ENCODE results near the gene SOX1. TPM values are rescaled to one million over a fixed set of nuclear protein-coding genes. Genes with fewer than 3 reads are reported as not detected.

SOX1 gene
- total and polyA plus RNA-seq, 2 experiments from 2014 or later, result 0.11 TPM; not detected in 1

DNA sequence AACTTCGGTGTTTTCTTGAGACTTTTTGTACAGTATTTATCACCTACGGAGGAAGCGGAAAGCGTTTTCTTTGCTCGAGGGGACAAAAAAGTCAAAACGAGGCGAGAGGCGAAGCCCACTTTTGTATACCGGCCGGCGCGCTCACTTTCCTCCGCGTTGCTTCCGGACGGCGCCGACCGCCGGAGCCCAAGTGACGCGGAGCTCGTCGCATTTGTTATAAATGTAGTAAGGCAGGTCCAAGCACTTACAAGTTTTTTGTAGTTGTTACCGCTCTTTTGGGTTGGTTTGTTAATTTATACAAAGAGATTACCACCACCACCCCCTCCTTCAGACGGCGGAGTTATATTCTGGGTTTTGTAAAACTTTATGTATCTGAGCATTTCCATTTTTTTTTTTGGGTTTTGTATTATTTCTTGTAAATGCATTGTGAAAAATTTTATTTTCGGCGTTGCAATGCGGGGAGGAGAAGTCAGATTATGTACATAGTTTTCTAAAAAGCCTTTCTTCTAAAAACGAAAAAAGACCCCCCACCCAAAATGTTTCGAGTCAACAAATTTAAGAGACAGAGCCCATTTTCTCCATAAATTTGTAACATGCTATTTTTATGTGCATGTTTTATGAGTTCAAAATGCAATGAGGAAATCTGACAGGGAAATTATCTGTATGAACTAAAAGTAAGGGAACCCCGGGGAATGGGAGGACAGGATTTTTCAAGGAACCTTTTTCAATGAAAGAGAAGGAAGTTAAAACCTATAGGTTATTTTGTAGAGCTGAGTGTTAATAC, 2.3 kb downstream of the SOX1 start:
- Histone ChIP-seq H3K36me3 (replicated peaks; ENCODE audit: insufficient read depth, low read depth) (no peaks in the 10 kb centered on the region), H3K79me2 (no peaks in the 10 kb centered on the region), H3K4me3 (no peak overlapping the region), H4K20me1 (ENCODE audit: insufficient read depth, poor library complexity, severe bottlenecking) (no peaks in the 10 kb centered on the region), H3K4me2 (no peak overlapping the region), H3K27ac (no peak overlapping the region), H3K9me2 (replicated peaks; ENCODE audit: insufficient read depth) (no peaks in the 10 kb centered on the region), H3K4me1 (ENCODE audit: insufficient read depth) (peaks cover 5% of the 10 kb centered on the region), H2AFZ (no peak overlapping the region), H3K27me3 (peaks cover 88% of the 10 kb centered on the region), H3K9me3 (ENCODE audit: low read depth) (no peaks in the 10 kb centered on the region)
- TF ChIP-seq, protein P1, sequence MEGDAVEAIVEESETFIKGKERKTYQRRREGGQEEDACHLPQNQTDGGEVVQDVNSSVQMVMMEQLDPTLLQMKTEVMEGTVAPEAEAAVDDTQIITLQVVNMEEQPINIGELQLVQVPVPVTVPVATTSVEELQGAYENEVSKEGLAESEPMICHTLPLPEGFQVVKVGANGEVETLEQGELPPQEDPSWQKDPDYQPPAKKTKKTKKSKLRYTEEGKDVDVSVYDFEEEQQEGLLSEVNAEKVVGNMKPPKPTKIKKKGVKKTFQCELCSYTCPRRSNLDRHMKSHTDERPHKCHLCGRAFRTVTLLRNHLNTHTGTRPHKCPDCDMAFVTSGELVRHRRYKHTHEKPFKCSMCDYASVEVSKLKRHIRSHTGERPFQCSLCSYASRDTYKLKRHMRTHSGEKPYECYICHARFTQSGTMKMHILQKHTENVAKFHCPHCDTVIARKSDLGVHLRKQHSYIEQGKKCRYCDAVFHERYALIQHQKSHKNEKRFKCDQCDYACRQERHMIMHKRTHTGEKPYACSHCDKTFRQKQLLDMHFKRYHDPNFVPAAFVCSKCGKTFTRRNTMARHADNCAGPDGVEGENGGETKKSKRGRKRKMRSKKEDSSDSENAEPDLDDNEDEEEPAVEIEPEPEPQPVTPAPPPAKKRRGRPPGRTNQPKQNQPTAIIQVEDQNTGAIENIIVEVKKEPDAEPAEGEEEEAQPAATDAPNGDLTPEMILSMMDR (IDR thresholded peaks at IDR 0.05; ENCODE audit: poor library complexity), result no peak
- TF ChIP-seq EZH2 (IDR thresholded peaks at IDR 0.05; ENCODE audit: borderline replicate concordance) (peak; percentile 100), EZH2phosphoT487 (IDR thresholded peaks at IDR 0.05; ENCODE audit: low read depth, severe bottlenecking, unreplicated experiment) (peak; percentile 97)
- DNase-seq (ENCODE audit: low spot score), result no peak
- WGBS (ENCODE audit: low lambda C conversion rate, missing lambda C conversion rate), result 4% methylated on average over 33 of the region's 33 CpGs

- no peak overlapping the region for H2AFZ ChIP-seq
- H3K79me2 ChIP-seq, result no peaks in the 10 kb centered on the region
- H4K20me1 ChIP-seq (ENCODE audit: insufficient read depth, poor library complexity, severe bottlenecking), result no peaks in the 10 kb centered on the region
- H3K27ac ChIP-seq, result no peak overlapping the region
- H3K9me2 ChIP-seq (replicated peaks; ENCODE audit: insufficient read depth), result no peaks in the 10 kb centered on the region
- peaks cover 88% of the 10 kb centered on the region for H3K27me3 ChIP-seq
- H3K9me3 ChIP-seq (ENCODE audit: low read depth), result no peaks in the 10 kb centered on the region
- no peaks in the 10 kb centered on the region for H3K36me3 ChIP-seq (replicated peaks; ENCODE audit: insufficient read depth, low read depth)
- 7% methylated on average over 17 of the region's 17 CpGs for WGBS (ENCODE audit: low lambda C conversion rate, missing lambda C conversion rate)
- no peak overlapping the region for H3K4me2 ChIP-seq
- H3K4me3 ChIP-seq, result no peak overlapping the region
- DNase-seq (ENCODE audit: low spot score), result no peak
- TF ChIP-seq EZH2phosphoT487 (IDR thresholded peaks at IDR 0.05; ENCODE audit: low read depth, severe bottlenecking, unreplicated experiment), result peak; percentile 68
- peak; percentile 14 for TF ChIP-seq EZH2 (IDR thresholded peaks at IDR 0.05; ENCODE audit: borderline replicate concordance)
- TF ChIP-seq, protein P1 (IDR thresholded peaks at IDR 0.05; ENCODE audit: poor library complexity), result no peak
- peaks cover 5% of the 10 kb centered on the region for H3K4me1 ChIP-seq (ENCODE audit: insufficient read depth)
These were observed 2.9 kb downstream of the SOX1 start for GRCh38 chr13:112069845-112070251.

- Histone ChIP-seq H3K36me3 (replicated peaks; ENCODE audit: insufficient read depth, low read depth) (no peaks in the 10 kb centered on the region), H2AFZ (no peak overlapping the region), H3K27ac (no peak overlapping the region), H3K4me1 (ENCODE audit: insufficient read depth) (peaks cover 5% of the 10 kb centered on the region), H3K27me3 (peaks cover 88% of the 10 kb centered on the region), H4K20me1 (ENCODE audit: insufficient read depth, poor library complexity, severe bottlenecking) (no peaks in the 10 kb centered on the region), H3K9me3 (ENCODE audit: low read depth) (no peaks in the 10 kb centered on the region), H3K9me2 (replicated peaks; ENCODE audit: insufficient read depth) (no peaks in the 10 kb centered on the region), H3K4me2 (no peak overlapping the region), H3K4me3 (no peak overlapping the region), H3K79me2 (no peaks in the 10 kb centered on the region)
- no peak for DNase-seq (ENCODE audit: low spot score)
- 11% methylated on average over 13 of the region's 13 CpGs for WGBS (ENCODE audit: low lambda C conversion rate, missing lambda C conversion rate)
- no peak for TF ChIP-seq EZH2 (IDR thresholded peaks at IDR 0.05; ENCODE audit: borderline replicate concordance)
- no peak for TF ChIP-seq EZH2phosphoT487 (IDR thresholded peaks at IDR 0.05; ENCODE audit: low read depth, severe bottlenecking, unreplicated experiment)
- TF ChIP-seq, protein P1 (IDR thresholded peaks at IDR 0.05; ENCODE audit: poor library complexity), result no peak
These were observed 4.3 kb downstream of the SOX1 start for GRCh38 chr13:112071102-112071722.

Data from hepatocyte (in vitro differentiated cells).